GM23248 (cell line): ENCODE data around the gene VIL1. TPM values are rescaled to one million over a fixed set of nuclear protein-coding genes. Genes with fewer than 3 reads are reported as not detected.

Source experiments
- DNase-seq: peaks from one replicate; pipeline ENCODE4 v3.0.0-alpha.2; 2015
- H2AFZ ChIP-seq: fragments of 200-600 bp; sonication (generic); 2 replicates; pipeline ENCODE4 v1.6.1; 2016; ENCODE audit warnings: antibody characterized with exemption
- H3F3A ChIP-seq: fragments of 200-600 bp; sonication (generic); 2 replicates; pipeline ENCODE4 v1.6.1; 2016; ENCODE audit warnings: mild to moderate bottlenecking, antibody characterized with exemption, mixed run types; ENCODE audit not compliant: insufficient read depth
- H3K27ac ChIP-seq: fragments of 200-600 bp; sonication (generic); 2 replicates; pipeline ENCODE4 v1.5.1; 2016; ENCODE audit warnings: mild to moderate bottlenecking
- H3K27me3 ChIP-seq: fragments of 200-600 bp; sonication (generic); replicated peaks from 2 replicates; pipeline ENCODE4 v1.6.1; 2016; ENCODE audit warnings: mild to moderate bottlenecking; ENCODE audit not compliant: insufficient read depth
- H3K36me3 ChIP-seq: fragments of 200-600 bp; sonication (generic); 2 replicates; pipeline ENCODE4 v1.6.1; 2016; ENCODE audit warnings: low read depth, mild to moderate bottlenecking
- H3K4me1 ChIP-seq: fragments of 200-600 bp; sonication (generic); 2 replicates; pipeline ENCODE4 v1.6.1; 2016; ENCODE audit warnings: mild to moderate bottlenecking; ENCODE audit not compliant: insufficient read depth
- H3K4me2 ChIP-seq: fragments of 200-600 bp; sonication (generic); one replicate; pipeline ENCODE4 v1.6.1; 2016; ENCODE audit warnings: mild to moderate bottlenecking; ENCODE audit not compliant: unreplicated experiment
- H3K4me3 ChIP-seq: fragments of 200-600 bp; sonication (generic); 2 replicates; pipeline ENCODE4 v1.5.1; 2016; ENCODE audit warnings: mild to moderate bottlenecking
- H3K79me2 ChIP-seq: fragments of 200-600 bp; sonication (generic); 2 replicates; pipeline ENCODE4 v1.6.1; 2016; ENCODE audit warnings: mild to moderate bottlenecking; ENCODE audit not compliant: insufficient read depth
- H3K9ac ChIP-seq: fragments of 200-600 bp; sonication (generic); 2 replicates; pipeline ENCODE4 v1.6.1; 2016; ENCODE audit warnings: mild to moderate bottlenecking
- H3K9me2 ChIP-seq: fragments of 200-600 bp; sonication (generic); 2 replicates; pipeline ENCODE4 v1.6.1; 2016; ENCODE audit warnings: mixed run types, mild to moderate bottlenecking, moderate library complexity; ENCODE audit not compliant: insufficient read depth
- H3K9me3 ChIP-seq: fragments of 200-600 bp; sonication (generic); one replicate; pipeline ENCODE4 v1.6.1; 2017; ENCODE audit warnings: low read depth
- H4K20me1 ChIP-seq: fragments of 200-600 bp; sonication (generic); 2 replicates; pipeline ENCODE4 v1.6.0; 2016; ENCODE audit not compliant: insufficient read depth
- EZH2 ChIP-seq: fragments of 200-600 bp; sonication (generic); IDR thresholded peaks from 2 replicates; pipeline ENCODE4 v1.6.1; 2018; ENCODE audit warnings: antibody characterized with exemption, mild to moderate bottlenecking; ENCODE audit not compliant: insufficient read depth, poor library complexity, severe bottlenecking
- EZH2phosphoT487 ChIP-seq: fragments of 200-600 bp; sonication (generic); IDR thresholded peaks from 2 replicates; pipeline ENCODE4 v1.6.1; 2018; ENCODE audit warnings: antibody characterized with exemption, moderate library complexity, mild to moderate bottlenecking, low read depth; ENCODE audit not compliant: insufficient read depth
- WGBS, 2 experiments: methylation state at CpG; one replicate each; pipeline ENCODE4 v1.1.6; 2015 to 2017; ENCODE audit warnings: low lambda C conversion rate in 2 of 2, low coverage in 1 of 2; ENCODE audit errors: missing lambda C conversion rate in 2 of 2; 5-methylcytosine and 5-hydroxymethylcytosine counted together
- in situ Hi-C: fragments of 300-500 bp; cut with MboI; formaldehyde crosslinking; loops from 2 replicates; pipeline ENCODE4 v1.15.0; 2020
- polyA plus RNA-seq: library from polyadenylated mRNA; unstranded; fragments of >200 nt; fragmentation: Nextera tagmentation; extraction: Ambion mirVana; gene quantifications from 2 replicates; pipeline ENCODE4 v1.2.1, GENCODE V29; 2016
- total RNA-seq: library from RNA; depleted of rRNA; stranded (reverse); fragments of >200 nt; shearing (Covaris generic); gene quantifications from 2 replicates; pipeline ENCODE4 v1.2.3, GENCODE V29; 2014

VIL1 gene
- total and polyA plus RNA-seq, 2 experiments from 2014 or later = not detected

- Histone ChIP-seq H3K9me3 (no peaks in the 10 kb centered on the region), H3K4me3 (no peak overlapping the region), H3F3A (no peaks in the 10 kb centered on the region), H3K9ac (no peak overlapping the region), H3K79me2 (no peaks in the 10 kb centered on the region), H3K27ac (no peak overlapping the region), H3K36me3 (no peaks in the 10 kb centered on the region), H3K9me2 (no peaks in the 10 kb centered on the region), H2AFZ (no peak overlapping the region), H3K4me1 (no peaks in the 10 kb centered on the region), H3K4me2 (no peak overlapping the region), H3K27me3 (no peaks in the 10 kb centered on the region; the same call in 1 of the 2 replicates), H4K20me1 (no peaks in the 10 kb centered on the region)
- in situ Hi-C loops = no loop called here
- 71 to 77% methylated on average over 5 of the region's 5 CpGs for WGBS, 2 experiments
- no peak for DNase-seq
- TF ChIP-seq EZH2phosphoT487 = no peak
- TF ChIP-seq EZH2 = no peak
Observed at GRCh38 chr2:218436992-218437391, 18.1 kb downstream of the VIL1 start.

GRCh38 chr2:218437969-218438368, 19.0 kb downstream of the VIL1 start:
- H3K9me3 ChIP-seq = no peaks in the 10 kb centered on the region
- no peak overlapping the region for H3K4me2 ChIP-seq
- no peaks in the 10 kb centered on the region for H3K27me3 ChIP-seq
- in situ Hi-C loops = no loop called here
- H3K79me2 ChIP-seq = no peaks in the 10 kb centered on the region
- H3K4me3 ChIP-seq = no peak overlapping the region
- no peak overlapping the region for H3K9ac ChIP-seq
- no peaks in the 10 kb centered on the region for H3K36me3 ChIP-seq
- no peaks in the 10 kb centered on the region for H3F3A ChIP-seq
- no peak overlapping the region for H3K27ac ChIP-seq
- no peaks in the 10 kb centered on the region for H3K4me1 ChIP-seq
- no peak for DNase-seq
- WGBS, 2 experiments = 91 to 100% methylated on average over 1 of the region's 1 CpG
- H3K9me2 ChIP-seq = no peaks in the 10 kb centered on the region
- H4K20me1 ChIP-seq = no peaks in the 10 kb centered on the region
- TF ChIP-seq EZH2phosphoT487 = no peak
- no peak for TF ChIP-seq EZH2
- no peak overlapping the region for H2AFZ ChIP-seq

- Histone ChIP-seq H3K9me2 (no peaks in the 10 kb centered on the region), H3K4me1 (no peaks in the 10 kb centered on the region), H3K27ac (no peak overlapping the region), H3K79me2 (no peaks in the 10 kb centered on the region), H3F3A (no peaks in the 10 kb centered on the region), H3K36me3 (no peaks in the 10 kb centered on the region), H4K20me1 (no peaks in the 10 kb centered on the region), H2AFZ (no peak overlapping the region), H3K9me3 (no peaks in the 10 kb centered on the region), H3K9ac (no peak overlapping the region), H3K4me3 (no peak overlapping the region), H3K4me2 (no peak overlapping the region), H3K27me3 (no peaks in the 10 kb centered on the region)
- WGBS, 2 experiments = 74 to 77% methylated on average over 4 of the region's 4 CpGs
- in situ Hi-C loops = no loop called here
- TF ChIP-seq EZH2 = no peak
- no peak for TF ChIP-seq EZH2phosphoT487
- no peak for DNase-seq
Observed at GRCh38 chr2:218438596-218438995, 19.7 kb downstream of the VIL1 start.

GRCh38 chr2:218444692-218445357, 25.9 kb downstream of the VIL1 start:
- 94 to 97% methylated on average over 7 of the region's 7 CpGs for WGBS, 2 experiments
- Histone ChIP-seq H3K9me2 (no peaks in the 10 kb centered on the region), H3K4me3 (no peak overlapping the region), H3K9ac (no peak overlapping the region), H3K9me3 (no peaks in the 10 kb centered on the region), H3K79me2 (no peaks in the 10 kb centered on the region), H4K20me1 (no peaks in the 10 kb centered on the region), H3K27me3 (no peaks in the 10 kb centered on the region), H3F3A (no peaks in the 10 kb centered on the region; the same call in 1 of the 2 replicates), H2AFZ (no peak overlapping the region), H3K36me3 (peaks cover 3% of the 10 kb centered on the region; the same call in 1 of the 2 replicates), H3K4me1 (no peaks in the 10 kb centered on the region), H3K4me2 (no peak overlapping the region), H3K27ac (no peak overlapping the region)
- in situ Hi-C loops = no loop called here
- TF ChIP-seq EZH2phosphoT487 = no peak
- DNase-seq = no peak

- DNase-seq = no peak
- TF ChIP-seq EZH2 = no peak
- no peak for TF ChIP-seq EZH2phosphoT487
- Histone ChIP-seq H3K27ac (no peak overlapping the region), H3K79me2 (no peaks in the 10 kb centered on the region), H3K36me3 (peaks cover 5% of the 10 kb centered on the region; the same call in 1 of the 2 replicates), H3F3A (no peaks in the 10 kb centered on the region; the same call in 1 of the 2 replicates), H2AFZ (no peak overlapping the region), H3K4me3 (no peak overlapping the region), H3K9me2 (no peaks in the 10 kb centered on the region), H4K20me1 (no peaks in the 10 kb centered on the region), H3K4me2 (no peak overlapping the region), H3K9me3 (no peaks in the 10 kb centered on the region), H3K27me3 (no peaks in the 10 kb centered on the region), H3K4me1 (no peaks in the 10 kb centered on the region), H3K9ac (no peak overlapping the region)
- in situ Hi-C loops = no loop called here
Observed at GRCh38 chr2:218445602-218446001, 26.7 kb downstream of the VIL1 start.
